Erythroblast (primary cell): ENCODE results near the gene TSPO.

ENCODE experiments used
- DNase-seq, 2 experiments: peaks; one replicate each; lab custom pipeline; 2025; lab: John Stamatoyannopoulos, UW
- GATA1 ChIP-seq: IDR thresholded peaks from 2 replicates; pipeline ENCODE4 v1.6.1; 2011; ENCODE audit warnings: low read depth, mild to moderate bottlenecking, control low read depth, low read length, moderate library complexity
- POLR2A ChIP-seq: IDR thresholded peaks from 2 replicates; pipeline ENCODE4 v1.6.1; 2011; ENCODE audit warnings: mild to moderate bottlenecking, low read length

TSPO gene

GRCh38 chr22:43171019-43171491 lies 19.7 kb downstream of the TSPO start:
- no peak for DNase-seq
- TF ChIP-seq GATA1, result no peak
- TF ChIP-seq POLR2A, result no peak

GRCh38 chr22:43171607-43172006 lies 20.2 kb downstream of the TSPO start:
- no peak for DNase-seq

GRCh38 chr22:43172191-43172590 lies 20.8 kb downstream of the TSPO start:
- DNase-seq, result no peak
- no peak for TF ChIP-seq POLR2A
- no peak for TF ChIP-seq GATA1

More at GRCh38 chr22:43171607-43172006, 20.2 kb downstream of the TSPO start:
- TF ChIP-seq POLR2A, result no peak
- no peak for TF ChIP-seq GATA1

GRCh38 chr22:43173566-43173965 lies 22.2 kb downstream of the TSPO start:
- DNase-seq, result no peak
- TF ChIP-seq POLR2A, result no peak
- TF ChIP-seq GATA1, result no peak

- no peak for TF ChIP-seq POLR2A
- no peak for TF ChIP-seq GATA1
- no peak for DNase-seq
Measured at GRCh38 chr22:43173976-43174720, 22.8 kb downstream of the TSPO start.

GRCh38 chr22:43174941-43175531 lies 23.7 kb downstream of the TSPO start:
- TF ChIP-seq GATA1 (no peak), POLR2A (no peak)
- no peak for DNase-seq

GRCh38 chr22:43176090-43176489 lies 24.7 kb downstream of the TSPO start:
- TF ChIP-seq GATA1, result no peak
- no peak for TF ChIP-seq POLR2A
- DNase-seq, result no peak

- no peak for DNase-seq
- TF ChIP-seq GATA1 (no peak), POLR2A (no peak)
Measured at GRCh38 chr22:43177479-43177878, 26.1 kb downstream of the TSPO start.

GRCh38 chr22:43179146-43179910 lies 28.0 kb downstream of the TSPO start:
- no peak for DNase-seq
- no peak for TF ChIP-seq GATA1
- TF ChIP-seq POLR2A, result no peak

GRCh38 chr22:43179911-43180195 lies 28.5 kb downstream of the TSPO start:
- TF ChIP-seq GATA1, result no peak
- TF ChIP-seq POLR2A, result no peak
- no peak for DNase-seq

GRCh38 chr22:43180670-43181069 lies 29.3 kb downstream of the TSPO start:
- TF ChIP-seq GATA1, result no peak
- TF ChIP-seq POLR2A, result no peak
- DNase-seq, result no peak

GRCh38 chr22:43181321-43182076 lies 30.1 kb downstream of the TSPO start:
- TF ChIP-seq POLR2A, result no peak
- no peak for TF ChIP-seq GATA1
- no peak for DNase-seq

- TF ChIP-seq POLR2A, result peak; percentile 29
- TF ChIP-seq GATA1, result no peak
- no peak for DNase-seq
Measured at GRCh38 chr22:43182118-43182517, 30.8 kb downstream of the TSPO start.

GRCh38 chr22:43182726-43183125 lies 31.4 kb downstream of the TSPO start:
- TF ChIP-seq GATA1 (no peak), POLR2A (no peak)
- DNase-seq, result no peak
